ENCODE measurements around the gene BBS9.
"Not testable (repeated sequence)": the region's sequence is repeated elsewhere in the genome, so short reads cannot be mapped to it uniquely, and the experiment has no call there.

The BBS9 gene

DNA sequence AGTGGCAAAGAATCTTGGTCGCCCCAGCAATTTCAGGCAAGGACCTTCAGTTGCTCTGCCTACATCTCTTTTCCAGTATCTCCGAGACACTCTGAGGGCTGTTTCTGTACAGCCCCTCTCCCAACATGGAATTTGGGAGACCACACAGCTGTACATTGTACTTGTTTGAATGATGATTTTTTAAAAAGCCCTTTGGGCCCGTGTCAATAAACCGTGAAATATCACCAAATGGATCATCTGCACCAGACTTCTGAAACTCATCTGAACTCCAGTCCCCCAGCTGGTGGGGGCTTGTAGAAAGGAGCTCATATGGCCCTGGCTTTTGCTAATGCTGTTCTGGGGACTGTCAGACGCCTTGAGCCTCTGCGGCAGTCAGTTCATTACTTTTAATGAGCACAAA lies 374.9 kb downstream of the BBS9 start:
- no peak for DNase-seq

DNA sequence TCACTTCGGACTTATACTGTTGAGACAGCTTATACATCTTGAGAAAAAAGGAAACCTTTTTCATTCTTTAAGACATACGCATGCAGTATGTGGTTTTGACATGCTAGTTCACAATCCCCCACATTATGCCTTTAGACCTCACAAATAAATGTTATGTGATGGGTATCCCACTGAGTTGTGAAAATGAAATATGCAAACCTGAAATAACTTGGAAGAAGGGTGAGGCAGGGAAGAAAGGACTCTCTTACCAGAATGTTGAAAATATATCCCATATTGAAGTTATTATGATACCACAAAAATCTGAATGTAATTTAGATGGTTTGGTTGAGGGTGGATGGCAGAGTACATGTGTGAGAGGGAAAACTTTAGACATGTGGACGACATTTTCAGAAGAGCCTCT lies 379.8 kb downstream of the BBS9 start:
- DNase-seq = no peak

DNA sequence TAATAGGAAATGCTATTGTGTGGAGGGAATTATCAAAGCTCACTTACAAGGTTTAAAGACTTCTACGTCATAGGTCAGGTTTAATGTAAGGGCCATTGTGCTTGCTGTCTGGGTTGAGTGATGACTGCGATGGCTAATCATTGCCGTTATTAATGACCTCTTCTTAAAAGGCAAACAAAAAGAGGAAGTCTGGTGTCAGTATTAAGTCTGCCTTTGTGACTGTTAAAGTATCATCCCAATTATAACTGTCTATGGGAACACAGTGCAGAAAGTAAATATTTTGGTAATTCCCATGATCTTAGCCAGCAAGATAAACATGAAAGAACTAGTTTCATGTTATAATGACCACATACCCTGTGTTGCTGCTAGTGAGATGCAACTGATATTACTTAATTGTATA lies 382.4 kb downstream of the BBS9 start:
- DNase-seq = no peak

DNA sequence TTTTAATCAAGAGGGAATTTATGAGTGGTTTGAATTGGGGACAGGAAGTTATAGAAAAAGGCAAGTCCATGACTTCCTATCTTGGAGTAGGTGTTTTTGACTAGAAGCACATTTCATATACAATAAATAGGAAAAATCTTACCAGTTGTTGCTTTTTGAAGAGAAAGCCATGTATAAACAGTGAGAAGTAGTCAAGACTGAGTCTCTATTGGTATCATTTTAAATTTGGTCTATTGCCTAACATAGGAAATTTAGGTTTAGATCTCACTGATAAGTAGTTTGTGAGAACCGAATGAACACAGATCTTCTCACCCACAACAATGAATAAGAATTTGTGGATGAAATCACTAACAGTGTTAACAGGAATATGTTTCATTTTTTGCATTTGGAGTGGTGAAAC lies 387.2 kb downstream of the BBS9 start:
- no peak for DNase-seq

DNA sequence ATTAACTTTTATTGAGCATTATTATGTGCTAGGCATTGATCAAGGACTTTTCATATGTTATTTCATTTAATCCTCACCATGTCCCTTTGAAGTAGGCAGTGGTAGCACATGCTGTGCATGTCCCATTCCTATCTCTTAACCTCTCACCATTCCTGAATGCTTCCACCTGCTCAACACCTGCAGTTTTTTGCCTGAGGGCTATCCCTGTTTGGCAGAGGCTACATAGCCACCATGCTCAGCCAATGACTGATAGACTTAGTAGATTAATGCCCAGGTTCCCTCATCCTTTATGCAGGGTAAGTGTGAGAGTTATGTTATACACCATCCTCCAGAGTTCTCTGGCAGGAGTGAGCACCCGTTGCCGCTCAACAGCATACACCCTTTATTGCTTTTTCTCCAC lies 387.8 kb downstream of the BBS9 start:
- no peak for DNase-seq

DNA sequence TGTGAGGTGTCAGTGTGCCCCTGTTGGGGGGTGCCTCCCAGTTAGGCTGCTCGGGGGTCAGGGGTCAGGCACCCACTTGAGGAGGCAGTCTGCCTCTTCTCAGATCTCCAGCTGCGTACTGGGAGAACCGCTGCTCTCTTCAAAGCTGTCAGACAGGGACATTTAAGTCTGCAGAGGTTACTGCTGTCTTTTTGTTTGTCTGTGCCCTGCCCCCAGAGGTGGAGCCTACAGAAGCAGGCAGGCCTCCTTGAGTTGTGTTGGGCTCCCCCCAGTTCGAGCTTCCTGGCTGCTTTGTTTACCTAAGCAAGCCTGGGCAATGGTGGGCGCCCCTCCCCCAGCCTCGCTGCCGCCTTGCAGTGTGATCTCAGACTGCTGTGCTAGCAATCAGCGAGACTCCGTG lies 397.6 kb downstream of the BBS9 start:
- DNase-seq = not testable (repeated sequence)

DNA sequence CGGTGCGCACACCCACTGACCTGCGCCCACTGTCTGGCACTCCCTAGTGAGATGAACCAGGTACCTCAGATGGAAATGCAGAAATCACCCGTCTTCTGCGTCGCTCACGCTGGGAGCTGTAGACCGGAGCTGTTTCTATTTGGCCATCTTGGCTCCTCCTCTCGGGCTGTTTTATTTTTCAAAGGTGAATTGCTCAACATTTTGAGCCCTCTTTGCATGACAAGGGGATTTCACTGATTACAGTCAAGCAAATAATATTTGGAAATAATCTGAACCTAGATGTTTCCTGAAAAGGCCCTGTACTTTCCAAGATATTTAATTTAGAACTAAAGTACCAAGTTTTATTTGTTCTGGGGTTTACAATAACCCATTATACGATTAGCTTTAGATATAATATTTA lies 398.2 kb downstream of the BBS9 start:
- DNase-seq = not testable (repeated sequence)

DNA sequence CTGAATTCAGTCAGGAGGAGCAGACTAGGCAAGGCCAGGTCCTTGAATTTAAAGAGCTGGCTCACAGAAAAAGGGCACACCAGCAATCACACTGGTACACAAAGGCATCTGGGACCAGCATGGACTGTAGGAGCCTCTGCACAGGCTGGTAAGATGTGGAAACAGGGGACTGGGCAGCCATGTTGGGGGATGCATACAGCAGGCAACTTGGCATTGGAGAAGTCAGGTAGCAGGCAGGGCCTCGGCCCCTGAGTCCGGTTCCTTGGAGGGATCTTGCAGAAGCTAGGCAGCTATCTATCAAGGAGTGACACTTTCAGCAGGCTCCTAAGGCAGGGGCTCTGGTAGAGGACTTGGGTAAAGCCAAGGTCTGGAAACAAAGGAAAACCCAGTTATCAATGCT lies 399.7 kb downstream of the BBS9 start:
- DNase-seq = no peak

DNA sequence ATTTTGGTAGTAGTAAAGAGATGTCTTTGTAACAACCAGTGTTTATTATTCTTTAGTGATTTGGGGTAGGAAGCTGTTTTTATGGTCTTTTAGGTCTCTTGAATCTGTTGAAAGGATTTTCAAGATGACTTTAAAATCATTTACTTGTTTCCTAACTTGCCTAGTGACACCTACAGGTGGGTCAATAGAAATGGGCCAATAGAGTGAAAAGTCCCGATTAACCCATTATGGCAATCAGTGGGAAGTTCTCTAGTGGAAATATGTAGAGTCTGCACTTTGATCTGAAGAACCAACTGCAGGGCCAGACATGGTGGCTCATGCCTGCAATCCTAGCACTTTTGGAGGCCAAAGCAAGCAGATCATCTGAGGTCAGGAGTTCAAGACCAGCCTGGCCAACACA lies 401.3 kb downstream of the BBS9 start:
- no peak for DNase-seq

DNA sequence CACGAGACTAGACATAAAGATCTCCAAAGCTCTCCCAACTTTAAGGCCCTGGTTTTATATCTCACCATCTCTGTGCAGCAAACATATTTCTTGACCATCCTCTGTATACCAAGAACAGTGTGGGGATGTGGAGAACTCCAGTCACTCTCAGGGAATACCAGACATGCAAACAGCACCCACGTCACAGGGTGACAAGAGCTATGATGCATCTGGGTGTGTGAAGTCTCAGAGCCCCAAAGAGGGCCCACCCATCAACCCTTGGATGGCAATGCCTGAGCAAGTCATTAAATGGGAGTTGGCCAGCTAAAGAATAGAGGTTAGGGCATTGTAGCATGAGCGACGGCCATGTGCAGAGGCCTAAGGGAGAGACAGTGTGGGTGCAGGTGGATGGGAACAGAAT lies 402.5 kb downstream of the BBS9 start:
- no peak for DNase-seq

DNA sequence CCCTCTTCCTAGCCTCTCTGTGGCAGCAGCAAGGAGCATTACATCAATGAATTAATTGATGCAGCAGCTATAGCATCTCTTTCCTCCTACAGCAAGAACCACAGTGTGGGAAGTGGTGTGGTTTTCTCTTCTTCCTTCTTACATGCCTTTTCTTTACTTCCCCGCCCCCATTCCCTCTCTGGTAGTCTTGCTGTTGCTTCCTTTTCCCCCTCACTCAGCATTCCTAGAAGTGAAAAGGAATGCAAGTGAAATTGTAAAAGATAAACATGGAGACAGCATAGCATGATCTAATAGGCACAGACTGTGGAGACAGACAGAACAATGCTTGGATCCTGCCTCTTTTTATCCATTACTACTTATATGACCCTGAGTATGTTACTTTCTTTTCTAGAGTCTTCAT lies 405.5 kb downstream of the BBS9 start:
- DNase-seq = no peak

DNA sequence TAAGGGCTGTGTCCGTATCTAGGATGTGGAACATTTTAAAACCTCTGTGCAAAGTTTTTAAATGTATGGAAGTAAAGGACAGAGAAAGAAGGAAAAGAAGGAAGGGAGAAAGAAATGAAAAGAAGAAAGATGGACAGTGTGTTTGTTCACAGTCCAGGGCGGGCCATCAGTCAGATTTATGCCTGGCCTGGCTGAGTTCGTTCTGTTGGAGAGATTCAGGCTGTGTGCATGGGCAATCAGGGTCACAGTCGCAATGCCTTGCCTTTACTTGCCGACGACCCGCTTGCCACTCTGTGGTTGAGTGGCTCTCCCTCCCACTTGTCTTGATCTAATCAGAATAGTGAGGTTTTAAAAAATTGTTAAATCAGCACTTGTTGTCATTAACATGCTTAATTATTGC lies 406.6 kb downstream of the BBS9 start:
- no peak for DNase-seq

DNA sequence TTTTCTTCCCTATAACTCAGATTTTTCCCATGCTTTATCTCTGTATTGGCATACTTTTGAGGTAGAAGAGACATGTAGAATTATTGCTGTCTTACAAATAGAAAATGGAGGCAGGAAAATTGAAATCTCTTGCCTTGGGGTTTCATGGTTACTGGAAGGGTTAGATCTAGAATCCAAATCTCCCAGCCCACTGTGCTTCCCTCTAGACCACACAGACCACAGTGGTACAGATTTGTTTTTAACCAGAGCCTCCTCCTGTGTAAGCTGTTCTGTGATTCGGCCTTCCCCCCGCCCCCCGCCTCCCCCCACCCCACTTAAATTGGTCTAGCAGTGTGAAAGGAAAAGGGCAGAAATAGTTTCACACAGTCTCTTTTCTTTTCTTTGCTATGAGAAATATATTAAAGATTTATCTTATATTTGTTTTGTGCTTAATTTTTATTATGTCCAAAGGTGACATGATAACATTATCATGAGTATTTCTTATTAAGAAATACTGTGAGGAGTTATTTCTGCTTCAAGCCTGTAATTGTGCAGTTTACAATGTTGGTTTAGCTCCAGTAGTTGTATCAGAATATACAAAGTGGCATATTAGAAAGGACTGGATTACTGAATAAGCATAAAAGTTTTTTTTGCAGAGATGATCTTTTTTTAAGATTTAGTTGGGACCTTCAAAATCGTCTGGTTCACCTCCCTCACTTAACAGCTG lies 407.2 kb downstream of the BBS9 start:
- DNase-seq = no peak

DNA sequence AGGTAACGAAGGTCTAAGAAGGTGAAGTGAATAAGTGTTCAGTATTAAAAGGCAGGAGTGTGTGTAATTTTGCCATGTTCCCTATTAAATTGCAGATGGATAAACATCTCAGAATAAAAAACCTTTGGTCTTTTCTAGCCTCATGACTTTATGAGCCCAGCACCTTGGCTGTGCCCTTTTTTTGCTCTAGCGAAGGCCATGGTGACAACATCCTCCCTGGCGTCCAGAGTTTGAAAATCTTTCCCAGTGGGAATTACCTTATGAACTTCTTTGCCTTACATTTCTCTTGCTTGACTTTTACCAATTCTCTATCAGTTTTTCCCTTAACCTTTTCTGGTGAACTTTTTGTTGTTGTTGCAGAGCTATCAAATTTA lies 407.7 kb downstream of the BBS9 start:
- DNase-seq = no peak

DNA sequence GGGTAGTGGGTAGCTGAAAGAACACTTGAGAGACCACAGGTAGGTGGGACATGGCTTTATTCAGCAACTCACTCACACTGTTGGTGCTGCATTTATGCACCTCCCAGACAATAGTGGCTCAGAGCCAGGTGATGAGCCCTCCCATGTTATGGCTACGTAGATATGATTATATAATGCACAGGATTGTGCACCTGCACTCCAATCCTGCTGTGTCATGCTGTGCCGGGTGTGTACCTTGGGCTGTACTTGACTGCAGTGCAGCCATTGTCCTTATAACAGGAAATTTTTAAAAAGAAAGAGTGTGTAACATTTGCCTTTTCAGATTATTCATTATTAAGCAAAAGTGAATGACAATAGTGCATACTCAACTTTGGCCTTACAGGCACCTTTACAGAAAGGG lies 409.8 kb downstream of the BBS9 start:
- no peak for DNase-seq

DNA sequence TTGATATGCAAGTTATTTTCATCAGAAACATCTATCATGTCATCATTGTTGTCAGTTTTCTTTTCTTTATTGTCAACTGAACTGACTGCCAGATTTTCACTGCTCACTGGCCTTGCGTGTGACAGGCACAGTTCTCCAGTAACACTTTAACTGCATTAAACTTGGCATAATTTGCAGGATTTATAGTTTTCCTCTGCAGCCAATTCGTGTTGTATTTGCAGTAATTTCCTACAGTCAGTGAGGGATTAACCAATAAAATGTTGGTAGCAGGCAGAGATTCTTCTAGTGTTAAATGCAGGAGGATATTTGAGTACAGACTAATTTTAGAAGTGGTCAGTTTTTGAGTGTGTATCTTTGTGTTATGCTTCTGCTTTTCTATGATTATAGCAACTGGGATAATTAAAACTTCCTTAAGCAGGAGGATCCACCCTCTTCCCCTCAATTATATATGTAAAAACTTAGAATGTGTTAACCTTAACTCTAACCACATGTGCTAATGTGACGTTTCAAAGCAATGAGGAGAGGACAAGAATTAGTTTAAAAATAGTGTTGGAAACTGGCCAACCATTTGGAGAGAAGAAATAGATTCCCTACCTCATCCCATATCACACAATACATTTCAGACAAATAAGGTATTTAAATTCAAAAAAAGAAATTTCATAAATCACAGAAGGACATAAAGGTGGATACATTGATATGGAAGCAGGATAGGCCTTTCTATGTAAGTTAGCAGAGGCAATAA lies 410.5 kb downstream of the BBS9 start:
- no peak for DNase-seq

DNA sequence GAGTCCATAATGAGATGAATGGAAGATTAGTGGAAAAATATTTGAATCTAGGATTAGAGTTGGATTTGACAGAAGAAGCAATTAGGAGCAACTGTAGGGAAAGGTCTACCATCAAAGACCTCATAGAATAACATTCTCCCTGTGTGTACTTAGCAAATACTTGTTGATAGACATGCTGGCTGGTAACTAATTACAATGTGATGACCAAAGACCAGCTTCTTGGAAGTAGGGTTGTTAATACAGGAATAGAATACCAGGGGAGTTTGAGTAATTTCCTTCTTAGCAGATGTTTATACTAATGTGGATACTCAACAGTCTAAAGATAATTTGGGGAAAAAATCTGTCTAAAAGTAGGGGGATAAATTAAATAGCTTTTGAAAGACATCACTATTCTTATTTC lies 418.5 kb downstream of the BBS9 start:
- no peak for DNase-seq

DNA sequence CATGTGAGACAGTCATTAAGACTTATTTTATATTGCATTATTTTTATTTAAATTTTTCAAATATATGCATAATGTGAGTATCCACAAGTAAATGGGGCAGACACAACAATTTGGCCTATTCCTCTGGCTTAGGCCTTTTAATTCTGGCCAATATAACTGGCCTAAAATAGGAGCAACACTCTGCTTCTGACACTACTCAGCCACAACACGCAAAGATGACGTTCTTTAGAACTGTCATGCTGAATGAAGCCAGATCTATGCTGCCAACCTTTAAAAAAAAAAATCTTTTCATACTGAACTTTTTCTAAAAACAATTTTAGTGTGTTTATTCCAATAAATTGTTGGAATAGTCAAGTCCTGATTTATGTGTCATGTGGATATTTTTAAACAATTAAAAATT lies 421.0 kb downstream of the BBS9 start:
- no peak for DNase-seq

DNA sequence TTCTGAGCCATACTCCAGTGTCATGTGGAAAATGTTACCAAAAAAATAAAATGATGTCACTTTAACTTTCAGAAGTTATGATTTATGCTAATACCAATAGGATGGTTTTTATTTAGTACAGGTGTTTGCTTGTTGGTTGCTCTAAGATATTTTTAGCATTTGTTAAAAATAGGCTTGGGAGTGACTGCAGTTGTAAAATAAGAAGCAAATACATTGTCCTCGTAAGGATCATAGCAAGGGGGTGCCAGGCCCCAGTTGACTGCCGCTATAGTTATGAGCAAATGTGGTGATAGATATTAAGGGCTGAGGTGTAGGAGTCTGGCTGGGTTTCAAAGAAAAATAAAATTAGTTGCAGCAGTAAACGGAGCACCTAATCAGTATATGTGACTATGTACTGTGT lies 421.6 kb downstream of the BBS9 start:
- DNase-seq = no peak

DNA sequence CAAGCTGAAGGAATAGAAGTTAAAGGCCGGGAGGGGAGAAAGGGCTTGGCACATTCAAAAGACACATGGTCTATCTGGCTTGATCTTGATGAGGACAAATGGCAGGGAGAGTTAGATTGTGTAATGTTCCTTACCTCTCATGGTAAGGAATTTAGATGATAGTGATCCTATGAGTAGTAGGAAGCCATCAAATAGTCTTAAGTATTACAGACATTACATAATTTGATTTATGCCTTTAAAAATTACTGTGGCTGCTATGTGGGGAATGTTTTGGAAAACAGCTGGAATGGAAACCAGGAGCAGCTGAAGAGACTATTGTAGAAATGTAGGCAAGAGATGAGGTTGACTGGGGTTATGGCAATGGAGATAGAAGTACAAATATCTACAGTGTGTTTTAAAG lies 424.7 kb downstream of the BBS9 start:
- DNase-seq = no peak

DNA sequence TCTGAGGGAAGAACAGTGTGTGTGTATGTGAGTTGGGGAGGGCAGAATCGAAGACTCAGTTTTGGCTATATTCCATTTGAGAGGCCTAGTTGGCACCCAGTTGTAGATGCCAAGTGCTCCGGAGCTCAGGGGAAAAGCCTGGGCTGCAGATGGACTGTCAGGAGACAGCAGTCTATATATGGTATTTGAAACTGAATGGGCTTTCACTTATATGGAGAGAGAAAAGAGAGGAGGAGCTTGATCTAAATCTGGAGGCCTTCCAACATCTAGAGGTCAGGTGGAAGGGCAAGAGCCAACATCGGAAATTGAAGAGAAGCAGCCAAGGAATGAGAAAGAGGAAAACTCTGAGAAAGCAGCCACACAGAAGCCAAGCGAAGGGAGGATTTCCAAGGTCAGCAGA lies 425.2 kb downstream of the BBS9 start:
- no peak for DNase-seq

DNA sequence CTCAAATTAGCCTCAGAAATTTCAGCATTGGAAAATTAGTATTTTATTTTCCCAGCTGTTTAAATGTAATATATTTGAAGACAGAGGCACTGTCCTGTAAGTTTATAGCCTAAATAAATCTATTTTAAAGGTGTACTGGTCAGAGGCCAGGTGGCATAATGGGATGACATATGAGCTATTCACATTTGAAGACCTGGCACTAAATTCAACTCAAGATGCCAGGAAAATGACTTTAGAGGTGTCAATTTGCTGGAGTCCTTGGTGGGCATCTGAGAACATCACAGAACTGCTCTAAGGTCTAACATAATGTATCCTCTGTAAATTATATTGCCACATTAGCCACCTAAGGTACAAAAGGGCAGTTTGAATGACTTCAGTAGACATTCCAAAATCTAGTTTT lies 427.1 kb downstream of the BBS9 start:
- no peak for DNase-seq

DNA sequence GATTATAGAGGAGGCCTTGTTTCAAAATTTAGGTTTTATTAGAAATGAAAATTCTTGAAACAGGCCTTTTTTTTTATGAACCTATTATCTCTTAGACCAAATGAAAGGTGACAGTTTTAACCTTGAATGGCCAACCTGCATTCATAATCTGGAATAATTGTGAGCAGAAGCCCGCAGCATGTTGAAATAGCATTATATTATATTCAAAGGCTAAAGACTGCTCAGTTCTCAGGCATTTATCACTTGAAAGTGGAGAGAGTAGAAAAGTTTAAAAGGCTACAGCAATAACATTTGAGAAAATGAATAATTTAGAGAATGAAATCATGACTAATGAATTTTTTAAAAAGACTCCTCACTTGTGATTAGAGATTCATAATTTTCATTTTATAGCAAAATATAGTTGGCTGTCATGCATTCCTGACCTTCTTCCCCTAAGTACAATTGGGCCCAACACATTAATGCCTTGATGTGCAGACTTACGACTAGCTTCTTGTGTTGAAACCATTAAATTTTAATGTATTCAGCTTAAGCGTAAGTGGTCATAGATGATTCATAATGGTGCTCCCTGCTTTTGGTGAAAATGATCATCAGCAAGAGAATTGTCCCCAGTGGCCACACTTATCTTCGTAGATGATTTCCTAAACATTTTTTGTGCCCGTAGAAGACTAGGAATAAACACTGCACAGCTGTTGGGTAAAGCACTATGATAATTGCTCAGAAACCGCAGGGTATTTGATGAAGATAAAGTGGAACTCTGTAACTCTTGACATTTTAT lies 429.4 kb downstream of the BBS9 start:
- no peak for DNase-seq

DNA sequence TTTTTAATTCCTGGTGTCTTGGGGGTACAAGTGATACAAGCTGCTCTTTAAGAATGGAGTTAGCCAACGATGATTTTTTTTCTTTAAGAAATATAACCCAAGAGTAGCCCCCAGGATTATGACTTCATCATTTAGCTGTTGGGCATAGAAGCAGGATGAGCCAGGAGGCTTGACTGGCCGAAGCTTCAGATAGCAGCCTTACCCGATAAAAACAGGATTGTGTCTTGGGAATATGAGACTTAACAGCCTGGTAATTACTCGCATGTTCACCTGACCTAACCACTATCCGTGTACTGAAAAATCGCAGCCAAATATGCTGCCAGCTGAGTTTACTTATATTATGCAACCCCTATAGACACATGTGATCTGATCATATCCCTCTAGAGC lies 430.0 kb downstream of the BBS9 start:
- no peak for DNase-seq

Data from activated CD4-positive, CD25-positive, alpha-beta regulatory T cell (primary cell).